Suprapubic skin (tissue), 4 donors: ENCODE data around the gene CNTN1.

Source experiments
- CTCF ChIP-seq, 2 donors: fragments of 200-600 bp in 1 of 2; fragments of 450-650 bp in 1 of 2; sonication (generic) in 1 of 2; IDR thresholded peaks; one replicate each; pipeline ENCODE4 v1.5.1; 2016 to 2019; ENCODE audit warnings: antibody characterized with exemption in 2 of 2, mild to moderate bottlenecking in 1 of 2, moderate library complexity in 1 of 2
- EP300 ChIP-seq: sonication (generic); formaldehyde crosslinking; IDR thresholded peaks from one replicate; pipeline ENCODE4 v1.6.1; 2017; ENCODE audit warnings: antibody characterized with exemption
- POLR2A ChIP-seq, 2 donors: fragments of 450-650 bp; IDR thresholded peaks; one replicate each; pipeline ENCODE4 v1.6.1; 2017; ENCODE audit warnings: antibody characterized with exemption in 2 of 2, mild to moderate bottlenecking in 2 of 2, moderate library complexity in 2 of 2
- POLR2AphosphoS5 ChIP-seq, 3 donors: sonication (generic); formaldehyde crosslinking; IDR thresholded peaks; one replicate each; pipeline ENCODE4 v1.6.1; 2017; ENCODE audit warnings: antibody characterized with exemption in 3 of 3

- no peak for TF ChIP-seq CTCF (IDR thresholded peaks at IDR 0.05)
- TF ChIP-seq POLR2AphosphoS5 (IDR thresholded peaks at IDR 0.05): no peak
- TF ChIP-seq POLR2A (IDR thresholded peaks at IDR 0.05): no peak
- no peak for TF ChIP-seq EP300
Observed at GRCh38 chr12:40734276-40734675, 42.0 kb downstream of the CNTN1 start.
